PC-3 (cell line): ENCODE measurements around the gene ELANE.

Source experiments
- CTCF ChIP-seq: fragments of 300-600 bp; sonication (generic); conservative IDR thresholded peaks from 2 replicates; pipeline ENCODE4 v1.5.1; 2017; ENCODE audit warnings: antibody characterized with exemption, low read depth, mild to moderate bottlenecking, low read length
- EZH2 ChIP-seq: fragments of 300-600 bp; sonication (generic); IDR thresholded peaks from one replicate; pipeline ENCODE4 v1.6.1; 2017; ENCODE audit warnings: antibody characterized with exemption, mild to moderate bottlenecking, low read length; ENCODE audit not compliant: unreplicated experiment
- EZH2phosphoT487 ChIP-seq: fragments of 300-600 bp; sonication (generic); IDR thresholded peaks from 2 replicates; pipeline ENCODE4 v1.6.1; 2018; ENCODE audit warnings: mild to moderate bottlenecking, antibody characterized with exemption, low read length, borderline replicate concordance

DNA sequence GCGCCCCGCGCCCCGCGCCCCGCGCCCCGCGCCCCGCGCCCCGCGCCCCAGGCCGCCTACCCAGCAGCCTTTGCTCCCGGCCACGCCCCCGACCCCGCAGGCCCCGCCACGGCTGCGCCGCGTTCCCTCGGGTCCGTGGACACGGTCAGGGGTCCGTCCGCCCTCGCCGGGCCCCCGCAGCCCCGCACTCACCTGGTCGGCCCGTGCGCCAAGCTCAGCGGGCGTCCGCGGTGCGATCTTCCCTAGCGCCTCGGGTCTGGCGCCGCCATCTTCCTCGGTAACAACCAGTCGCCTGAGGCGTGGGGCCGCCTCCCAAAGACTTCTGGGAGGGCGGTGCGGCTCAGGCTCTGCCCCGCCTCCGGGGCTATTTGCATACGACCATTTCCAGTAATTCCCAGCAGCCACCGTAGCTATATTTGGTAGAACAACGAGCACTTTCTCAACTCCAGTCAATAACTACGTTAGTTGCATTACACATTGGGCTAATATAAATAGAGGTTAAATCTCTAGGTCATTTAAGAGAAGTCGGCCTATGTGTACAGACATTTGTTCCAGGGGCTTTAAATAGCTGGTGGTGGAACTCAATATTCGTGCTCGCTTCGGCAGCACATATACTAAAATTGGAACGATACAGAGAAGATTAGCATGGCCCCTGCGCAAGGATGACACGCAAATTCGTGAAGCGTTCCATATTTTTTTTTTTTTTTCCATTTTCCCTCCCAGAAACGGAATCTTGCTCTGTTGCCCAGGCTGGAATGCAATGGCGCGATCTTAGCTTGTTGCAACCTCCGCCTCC is 41.0 kb downstream of the ELANE start, which contains the start of the genes MED16 and RNU6-9:
- no peak for TF ChIP-seq CTCF
- no peak for TF ChIP-seq EZH2
- no peak for TF ChIP-seq EZH2phosphoT487
